Ovary (tissue), 10 donors: ENCODE measurements around the gene EWSR1. TPM values are rescaled to one million over a fixed set of nuclear protein-coding genes. Genes with fewer than 3 reads are reported as not detected.
"Not testable (repeated sequence)": the region's sequence is repeated elsewhere in the genome, so short reads cannot be mapped to it uniquely, and the experiment has no call there.

Experiments
- DNase-seq, 5 donors: peaks; one replicate each; pipeline ENCODE4 v3.0.0-alpha.2; 2019 to 2020
- H3K27ac ChIP-seq, 2 donors: fragments of 200-600 bp; one replicate each; pipeline versions ENCODE4 v1.5.1 to v1.8.0; 2019 to 2022
- H3K27me3 ChIP-seq: fragments of 200-600 bp; one replicate; pipeline ENCODE4 v1.8.0; 2022
- H3K36me3 ChIP-seq: fragments of 200-600 bp; sonication (generic); one replicate; pipeline ENCODE4 v1.5.1; 2019
- H3K4me1 ChIP-seq: one replicate; pipeline ENCODE4 v1.8.1; 2013; ENCODE audit warnings: mild to moderate bottlenecking, moderate library complexity; ENCODE audit not compliant: insufficient read depth
- H3K4me3 ChIP-seq: fragments of 200-600 bp; sonication (generic); one replicate; pipeline ENCODE4 v1.5.1; 2017
- H3K9me3 ChIP-seq, 2 donors: fragments of 200-600 bp in 1 of 2; sonication (generic) in 1 of 2; one replicate each; pipeline versions ENCODE4 v1.5.1 to v1.8.1; 2013 to 2019; ENCODE audit warnings: mild to moderate bottlenecking in 1 of 2, moderate library complexity in 1 of 2
- CTCF ChIP-seq, 3 donors: fragments of 450-650 bp in 2 of 3; fragments of 200-600 bp in 1 of 3; IDR thresholded peaks; one replicate each; pipeline versions ENCODE4 v1.5.1 to v1.8.0; 2016 to 2022; ENCODE audit warnings: antibody characterized with exemption in 3 of 3, mild to moderate bottlenecking in 1 of 3
- EP300 ChIP-seq: sonication (generic); formaldehyde crosslinking; IDR thresholded peaks from one replicate; pipeline ENCODE4 v1.6.1; 2017; ENCODE audit warnings: antibody characterized with exemption
- POLR2A ChIP-seq: fragments of 450-650 bp; IDR thresholded peaks from one replicate; pipeline ENCODE4 v1.6.1; 2017; ENCODE audit warnings: antibody characterized with exemption, mild to moderate bottlenecking, moderate library complexity
- WGBS, 3 donors: extraction: QIAGEN DNeasy Blood & Tissue Kit in 1 of 3; methylation state at CpG; one replicate each; pipeline versions ENCODE4 v1.1.5 to v1.1.7; 2013 to 2017; 5-methylcytosine and 5-hydroxymethylcytosine counted together
- intact Hi-C, 4 donors: fragments of 100-400 bp; cut with DNase I; formaldehyde crosslinking; loops; one replicate each; pipeline versions ENCODE4 v1.11.0 to v1.15.1; 2022 to 2023
- long read RNA-seq, 3 donors: library from polyadenylated mRNA in 2 of 3; unstranded in 2 of 3; transcript quantifications; one replicate each; pipeline ENCODE4 v2.0.0 and lab custom pipeline, GENCODE V29; 2021 to 2026
- polyA plus RNA-seq, 2 donors: library from polyadenylated mRNA; stranded (reverse); fragments of 200-250 nt in 1 of 2; fragments of 350-450 nt in 1 of 2; fragmentation: Illumina TruSeq in 1 of 2; extraction: RNeasy Lipid Tissue Mini Kit (QIAGEN cat#74804) in 1 of 2; gene quantifications; one replicate each; pipeline ENCODE4 v1.2.3, GENCODE V29; 2013 to 2014
- total RNA-seq, 7 donors: library from RNA; depleted of rRNA in 2 of 7; stranded (reverse); fragments of >200 nt in 2 of 7; fragmentation: NEBNext Ultra II Directional in 3 of 7; extraction: Animal tissue kit (Norgen Biotek cat#: 25700) in 3 of 7; gene quantifications; one replicate each; pipeline versions ENCODE4 v1.1.0 to v1.2.4, GENCODE V29; 2016 to 2023
- donor health status: DM: no; HTN: no; CAD: no; lungs with moderate emphysema.
- donor health status: DM: no; HTN: no; CAD: no.
- donor health status: Bipolar disorder and iron deficiency.
- donor health status: DM: yes; HTN: yes; CAD: no.
- donor health status: DM: no; HTN: no; CAD: no.
- donor health status: DM: yes; HTN: yes; CAD: no.

Gene EWSR1, protein sequence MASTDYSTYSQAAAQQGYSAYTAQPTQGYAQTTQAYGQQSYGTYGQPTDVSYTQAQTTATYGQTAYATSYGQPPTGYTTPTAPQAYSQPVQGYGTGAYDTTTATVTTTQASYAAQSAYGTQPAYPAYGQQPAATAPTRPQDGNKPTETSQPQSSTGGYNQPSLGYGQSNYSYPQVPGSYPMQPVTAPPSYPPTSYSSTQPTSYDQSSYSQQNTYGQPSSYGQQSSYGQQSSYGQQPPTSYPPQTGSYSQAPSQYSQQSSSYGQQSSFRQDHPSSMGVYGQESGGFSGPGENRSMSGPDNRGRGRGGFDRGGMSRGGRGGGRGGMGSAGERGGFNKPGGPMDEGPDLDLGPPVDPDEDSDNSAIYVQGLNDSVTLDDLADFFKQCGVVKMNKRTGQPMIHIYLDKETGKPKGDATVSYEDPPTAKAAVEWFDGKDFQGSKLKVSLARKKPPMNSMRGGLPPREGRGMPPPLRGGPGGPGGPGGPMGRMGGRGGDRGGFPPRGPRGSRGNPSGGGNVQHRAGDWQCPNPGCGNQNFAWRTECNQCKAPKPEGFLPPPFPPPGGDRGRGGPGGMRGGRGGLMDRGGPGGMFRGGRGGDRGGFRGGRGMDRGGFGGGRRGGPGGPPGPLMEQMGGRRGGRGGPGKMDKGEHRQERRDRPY
- total RNA-seq (100 to 1,000 TPM; 127 to 191 (median 170) TPM), polyA plus RNA-seq (100 to 1,000 TPM; 136 to 175 TPM)
- long read RNA-seq, donor 1, transcript EWSR1-211 (8 exons, 933 nt), result minor isoform, 5 of 1,087 reads
- long read RNA-seq, donor 1, transcript EWSR1-206 (17 exons, 2,654 nt), result minor isoform, 265 of 1,087 reads
- long read RNA-seq, donor 1, transcript EWSR1-217 (8 exons, 3,231 nt), result minor isoform, 108 of 1,087 reads
- long read RNA-seq, donor 1, transcript EWSR1-207 (17 exons, 2,207 nt), result major isoform, 290 of 1,087 reads
- long read RNA-seq, donor 1, partial matches to known transcripts, result 273 of 1,087 reads
- long read RNA-seq, donor 1, other reads (novel, unspliced or antisense), result 135 of 1,087 reads
- long read RNA-seq, donor 2, transcript EWSR1-206 (17 exons, 2,654 nt), result minor isoform, 25 of 144 reads
- long read RNA-seq, donor 2, transcript EWSR1-207 (17 exons, 2,207 nt), result major isoform, 31 of 144 reads
- long read RNA-seq, donor 2, partial matches to known transcripts, result 80 of 144 reads
- long read RNA-seq, donor 2, other reads (novel, unspliced or antisense), result 0 of 144 reads
- long read RNA-seq, donor 3, transcript EWSR1-206 (17 exons, 2,654 nt), result minor isoform, 86 of 322 reads
- long read RNA-seq, donor 3, transcript EWSR1-207 (17 exons, 2,207 nt), result major isoform, 129 of 322 reads
- long read RNA-seq, donor 3, transcript EWSR1-215 (8 exons, 2,630 nt), result minor isoform, 8 of 322 reads
- long read RNA-seq, donor 3, partial matches to known transcripts, result 47 of 322 reads
- long read RNA-seq, donor 3, other reads (novel, unspliced or antisense), result 45 of 322 reads

DNA sequence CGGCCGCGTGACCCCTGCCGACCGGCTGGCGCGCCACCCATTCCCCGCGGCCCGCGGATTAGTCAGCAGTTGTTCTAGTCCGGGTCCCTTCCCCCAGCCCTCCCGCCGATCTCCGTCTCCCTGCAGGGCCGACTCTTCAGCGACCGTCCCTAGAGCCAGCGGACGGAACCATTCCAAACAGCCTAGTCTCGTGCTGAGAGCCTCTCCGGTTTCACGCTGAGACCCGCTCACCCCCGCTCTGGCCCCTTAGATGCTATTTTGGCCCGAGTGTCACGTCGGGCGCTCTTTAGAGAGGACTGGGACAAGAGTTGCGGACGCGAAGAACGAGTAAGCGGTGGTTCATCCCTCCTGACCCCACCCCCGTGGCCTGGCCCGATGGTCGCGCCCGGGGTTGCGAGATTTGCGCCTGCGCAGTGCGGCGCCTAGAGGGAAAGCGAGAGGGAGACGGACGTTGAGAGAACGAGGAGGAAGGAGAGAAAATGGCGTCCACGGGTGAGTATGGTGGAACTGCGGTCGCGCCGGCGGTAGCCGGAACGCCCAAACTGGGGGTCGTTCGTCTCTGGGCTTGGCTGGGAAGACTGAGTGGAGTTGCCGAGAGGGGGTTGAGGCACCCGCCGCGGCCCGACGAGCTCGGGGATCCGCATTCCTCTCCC is at the start of gene EWSR1, which contains the start of gene RHBDD3:
TSS of gene EWSR1 (plus strand) at position 411 of the 653 bp plus-strand sequence. CDS start at position 480, 69 bp downstream.
TSS of gene RHBDD3 (minus strand) at position 124 of the 653 bp plus-strand sequence. CDS start 2,355 bp downstream, outside the sequence.
- DNase-seq, result peak; percentile 95 to 98 (median 96)
- H3K9me3 ChIP-seq, result no peaks in the 10 kb centered on the region
- TF ChIP-seq CTCF (IDR thresholded peaks at IDR 0.05) (peak in 1 of 3 donors; percentile 1), POLR2A (peak; percentile 86), EP300 (no peak)
- WGBS, 3 donors, result 0 to 1% (median 0%) methylated on average over 51 to 67 of the region's 67 CpGs
- peaks cover 11% of the 10 kb centered on the region for H3K4me1 ChIP-seq
- peak within 1 kb of the TSS; percentile 84 to 99 for H3K27ac ChIP-seq
- no peaks in the 10 kb centered on the region for H3K36me3 ChIP-seq
- peak within 1 kb of the TSS; percentile 98 for H3K4me3 ChIP-seq
- intact Hi-C loops, result no loop called here
- no peaks in the 10 kb centered on the region for H3K27me3 ChIP-seq

DNA sequence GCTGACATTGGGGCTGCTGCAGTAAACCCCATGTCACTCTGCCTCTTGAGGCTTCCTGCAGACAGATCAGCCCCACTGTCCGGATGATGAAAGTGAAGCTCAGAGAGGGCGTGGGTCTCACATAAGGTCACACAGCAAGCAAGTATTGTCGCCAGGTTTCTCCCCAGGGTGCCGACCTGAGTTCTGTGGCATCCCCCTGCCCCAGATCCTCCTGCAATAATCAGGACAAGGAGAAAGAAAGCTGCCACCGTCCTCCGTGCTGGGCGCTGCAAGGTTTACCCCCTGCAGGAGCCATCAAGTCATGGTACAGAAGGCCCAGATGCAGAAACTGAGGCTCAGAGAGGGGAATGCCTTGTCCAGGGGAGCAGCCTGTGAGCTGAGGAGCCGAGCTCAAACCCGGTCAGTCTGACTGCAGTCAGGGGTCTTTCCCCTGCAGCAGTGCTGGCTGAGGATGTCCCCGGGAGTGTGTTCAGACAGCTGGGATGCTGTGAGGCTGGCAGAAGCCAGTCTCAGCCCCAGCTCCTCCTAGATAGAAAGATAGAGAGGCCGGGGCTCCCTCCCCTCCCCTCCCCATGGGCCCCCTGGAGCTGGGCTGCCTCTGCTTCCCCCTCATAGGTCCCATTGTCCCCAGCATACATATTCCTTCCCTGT is 49.2 kb upstream of the EWSR1 start:
- intact Hi-C loops, result no loop called here
- 94 to 99% (median 95%) methylated on average over 9 to 11 of the region's 11 CpGs for WGBS, 3 donors

GRCh38 chr22:29219409-29219782 is 48.7 kb upstream of the EWSR1 start:
- H3K9me3 ChIP-seq, DNase-seq, H3K4me3 ChIP-seq, H3K27ac ChIP-seq, H3K36me3 ChIP-seq, H3K27me3 ChIP-seq, intact Hi-C loops, H3K4me1 ChIP-seq: not testable (repeated sequence)
- 72 to 81% (median 78%) methylated on average over 2 of the region's 2 CpGs for WGBS, 3 donors

More for the DNA sequence above, 49.2 kb upstream of the EWSR1 start:
- no peak overlapping the region for H3K4me3 ChIP-seq
- TF ChIP-seq EP300 (no peak), CTCF (IDR thresholded peaks at IDR 0.05) (no peak), POLR2A (no peak)
- no peaks in the 10 kb centered on the region for H3K36me3 ChIP-seq
- H3K4me1 ChIP-seq, result no peaks in the 10 kb centered on the region
- no peak overlapping the region for H3K27ac ChIP-seq
- DNase-seq, result peak in 2 of 5 donors; percentile 12 to 24
- no peaks in the 10 kb centered on the region for H3K9me3 ChIP-seq
- H3K27me3 ChIP-seq, result no peaks in the 10 kb centered on the region
